ENCODE results near the gene RPL9.

GRCh38 chr4:39504538-39504937 is 45.8 kb upstream of the RPL9 start:
- no peak for TF ChIP-seq CTCF (IDR thresholded peaks at IDR 0.05)
- no peak for TF ChIP-seq EP300 (IDR thresholded peaks at IDR 0.05)
- TF ChIP-seq POLR2AphosphoS5 (IDR thresholded peaks at IDR 0.05): no peak
- TF ChIP-seq POLR2A (IDR thresholded peaks at IDR 0.05): no peak

All from gastroesophageal sphincter (tissue), 3 donors.